Liver (tissue), 3 donors: ENCODE data around the gene FNIP1.

Source experiments
- FOXA1 ChIP-seq: IDR thresholded peaks from 2 replicates; pipeline ENCODE4 v1.6.1; 2016; ENCODE audit warnings: antibody characterized with exemption
- HNF4A ChIP-seq, 2 donors: conservative IDR thresholded peaks; 2 replicates each; pipeline ENCODE4 v1.6.1; 2016; ENCODE audit warnings: antibody characterized with exemption in 2 of 2, mild to moderate bottlenecking in 2 of 2
- HNF4G ChIP-seq: IDR thresholded peaks from 2 replicates; pipeline ENCODE4 v1.6.1; 2016; ENCODE audit warnings: antibody characterized with exemption
- JUND ChIP-seq, 2 donors: IDR thresholded peaks; 2 replicates each; pipeline ENCODE4 v1.6.1; 2016; ENCODE audit warnings: antibody characterized with exemption in 2 of 2
- RAD21 ChIP-seq, 2 donors: IDR thresholded peaks; 2 replicates each; pipeline ENCODE4 v1.6.1; 2016; ENCODE audit warnings: antibody characterized with exemption in 2 of 2, mild to moderate bottlenecking in 2 of 2
- RXRA ChIP-seq, 2 donors: IDR thresholded peaks; 2 replicates each; pipeline ENCODE4 v1.6.1; 2017 to 2018; ENCODE audit warnings: antibody characterized with exemption in 2 of 2, mild to moderate bottlenecking in 1 of 2
- SP1 ChIP-seq: IDR thresholded peaks from 2 replicates; pipeline ENCODE4 v1.6.1; 2018; ENCODE audit warnings: antibody characterized with exemption, mild to moderate bottlenecking
- TAF1 ChIP-seq: conservative IDR thresholded peaks from 2 replicates; pipeline ENCODE4 v1.6.1; 2016; ENCODE audit warnings: antibody characterized with exemption, mild to moderate bottlenecking
- YY1 ChIP-seq: IDR thresholded peaks from 2 replicates; pipeline ENCODE4 v1.6.1; 2016; ENCODE audit warnings: antibody characterized with exemption, mild to moderate bottlenecking
- TF ChIP-seq, protein P1 (sequence below): fragments of 150-350 bp; IDR thresholded peaks from 2 replicates; pipeline ENCODE4 v1.5.1; 2017; ENCODE audit warnings: improper control_type of control experiment, low read depth, low read length; ENCODE audit not compliant: missing input control
- TF ChIP-seq, protein P2 (sequence below): IDR thresholded peaks from 2 replicates; pipeline ENCODE4 v1.6.1; 2016; ENCODE audit warnings: antibody characterized with exemption
- TF ChIP-seq, protein P3 (sequence below): IDR thresholded peaks from 2 replicates; pipeline ENCODE4 v1.6.1; 2016; ENCODE audit warnings: antibody characterized with exemption, mild to moderate bottlenecking
- TF ChIP-seq, protein P4 (sequence below): IDR thresholded peaks from 2 replicates; pipeline ENCODE4 v1.6.1; 2016; ENCODE audit warnings: antibody characterized with exemption
- donor health status: healthy.
- donor health status: healthy.

DNA sequence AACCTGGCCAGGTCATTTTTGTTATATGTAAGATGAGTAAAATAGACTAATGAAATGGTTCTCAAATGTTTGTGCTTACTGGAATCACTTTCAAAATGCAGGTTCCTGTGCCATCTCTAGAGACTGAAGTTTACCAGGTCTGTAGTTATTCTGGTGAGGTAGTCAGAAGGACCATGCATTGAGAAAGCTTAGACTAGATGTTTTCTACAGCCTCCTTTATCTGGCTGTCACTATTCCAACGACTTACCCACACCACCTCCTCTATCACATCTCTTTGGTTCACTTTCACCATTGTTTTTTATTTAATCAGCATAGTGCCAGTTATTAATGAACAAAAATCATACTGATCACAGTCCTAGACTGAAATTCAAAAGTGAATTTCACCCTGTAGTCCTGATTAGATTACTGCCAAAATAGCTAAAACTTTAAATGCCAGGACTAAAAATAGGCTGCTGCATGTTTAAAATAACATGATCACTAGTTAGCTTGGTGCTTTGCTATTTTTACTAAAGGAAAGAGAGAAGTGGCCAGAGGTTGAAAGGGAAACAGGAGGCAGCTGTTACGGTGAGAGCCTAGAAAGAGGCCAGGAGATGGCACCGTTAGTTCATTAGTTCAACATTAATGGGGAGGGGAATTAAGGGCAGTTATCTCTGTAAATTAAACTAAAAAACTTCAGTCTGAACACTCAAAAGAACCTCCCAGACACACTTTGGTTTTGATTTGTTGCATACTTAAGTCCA lies 13.9 kb upstream of the FNIP1 start:
- TF ChIP-seq JUND (IDR thresholded peaks at IDR 0.05) (no peak), HNF4A (conservative IDR thresholded peaks at IDR 0.05) (no peak), SP1 (no peak), HNF4G (no peak), FOXA1 (no peak), RXRA (IDR thresholded peaks at IDR 0.05) (no peak), YY1 (no peak), RAD21 (IDR thresholded peaks at IDR 0.05) (peak; percentile 59 to 69), TAF1 (no peak)
- TF ChIP-seq, protein P1, sequence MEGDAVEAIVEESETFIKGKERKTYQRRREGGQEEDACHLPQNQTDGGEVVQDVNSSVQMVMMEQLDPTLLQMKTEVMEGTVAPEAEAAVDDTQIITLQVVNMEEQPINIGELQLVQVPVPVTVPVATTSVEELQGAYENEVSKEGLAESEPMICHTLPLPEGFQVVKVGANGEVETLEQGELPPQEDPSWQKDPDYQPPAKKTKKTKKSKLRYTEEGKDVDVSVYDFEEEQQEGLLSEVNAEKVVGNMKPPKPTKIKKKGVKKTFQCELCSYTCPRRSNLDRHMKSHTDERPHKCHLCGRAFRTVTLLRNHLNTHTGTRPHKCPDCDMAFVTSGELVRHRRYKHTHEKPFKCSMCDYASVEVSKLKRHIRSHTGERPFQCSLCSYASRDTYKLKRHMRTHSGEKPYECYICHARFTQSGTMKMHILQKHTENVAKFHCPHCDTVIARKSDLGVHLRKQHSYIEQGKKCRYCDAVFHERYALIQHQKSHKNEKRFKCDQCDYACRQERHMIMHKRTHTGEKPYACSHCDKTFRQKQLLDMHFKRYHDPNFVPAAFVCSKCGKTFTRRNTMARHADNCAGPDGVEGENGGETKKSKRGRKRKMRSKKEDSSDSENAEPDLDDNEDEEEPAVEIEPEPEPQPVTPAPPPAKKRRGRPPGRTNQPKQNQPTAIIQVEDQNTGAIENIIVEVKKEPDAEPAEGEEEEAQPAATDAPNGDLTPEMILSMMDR: peak; percentile 18
- TF ChIP-seq, protein P2, sequence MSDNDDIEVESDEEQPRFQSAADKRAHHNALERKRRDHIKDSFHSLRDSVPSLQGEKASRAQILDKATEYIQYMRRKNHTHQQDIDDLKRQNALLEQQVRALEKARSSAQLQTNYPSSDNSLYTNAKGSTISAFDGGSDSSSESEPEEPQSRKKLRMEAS: no peak
- TF ChIP-seq, protein P3, sequence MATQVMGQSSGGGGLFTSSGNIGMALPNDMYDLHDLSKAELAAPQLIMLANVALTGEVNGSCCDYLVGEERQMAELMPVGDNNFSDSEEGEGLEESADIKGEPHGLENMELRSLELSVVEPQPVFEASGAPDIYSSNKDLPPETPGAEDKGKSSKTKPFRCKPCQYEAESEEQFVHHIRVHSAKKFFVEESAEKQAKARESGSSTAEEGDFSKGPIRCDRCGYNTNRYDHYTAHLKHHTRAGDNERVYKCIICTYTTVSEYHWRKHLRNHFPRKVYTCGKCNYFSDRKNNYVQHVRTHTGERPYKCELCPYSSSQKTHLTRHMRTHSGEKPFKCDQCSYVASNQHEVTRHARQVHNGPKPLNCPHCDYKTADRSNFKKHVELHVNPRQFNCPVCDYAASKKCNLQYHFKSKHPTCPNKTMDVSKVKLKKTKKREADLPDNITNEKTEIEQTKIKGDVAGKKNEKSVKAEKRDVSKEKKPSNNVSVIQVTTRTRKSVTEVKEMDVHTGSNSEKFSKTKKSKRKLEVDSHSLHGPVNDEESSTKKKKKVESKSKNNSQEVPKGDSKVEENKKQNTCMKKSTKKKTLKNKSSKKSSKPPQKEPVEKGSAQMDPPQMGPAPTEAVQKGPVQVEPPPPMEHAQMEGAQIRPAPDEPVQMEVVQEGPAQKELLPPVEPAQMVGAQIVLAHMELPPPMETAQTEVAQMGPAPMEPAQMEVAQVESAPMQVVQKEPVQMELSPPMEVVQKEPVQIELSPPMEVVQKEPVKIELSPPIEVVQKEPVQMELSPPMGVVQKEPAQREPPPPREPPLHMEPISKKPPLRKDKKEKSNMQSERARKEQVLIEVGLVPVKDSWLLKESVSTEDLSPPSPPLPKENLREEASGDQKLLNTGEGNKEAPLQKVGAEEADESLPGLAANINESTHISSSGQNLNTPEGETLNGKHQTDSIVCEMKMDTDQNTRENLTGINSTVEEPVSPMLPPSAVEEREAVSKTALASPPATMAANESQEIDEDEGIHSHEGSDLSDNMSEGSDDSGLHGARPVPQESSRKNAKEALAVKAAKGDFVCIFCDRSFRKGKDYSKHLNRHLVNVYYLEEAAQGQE: no peak
- TF ChIP-seq, protein P4, sequence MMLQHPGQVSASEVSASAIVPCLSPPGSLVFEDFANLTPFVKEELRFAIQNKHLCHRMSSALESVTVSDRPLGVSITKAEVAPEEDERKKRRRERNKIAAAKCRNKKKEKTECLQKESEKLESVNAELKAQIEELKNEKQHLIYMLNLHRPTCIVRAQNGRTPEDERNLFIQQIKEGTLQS: no peak
